Gastroesophageal sphincter (tissue), 4 donors: ENCODE results near the gene KXD1. TPM values are rescaled to one million over a fixed set of nuclear protein-coding genes. Genes with fewer than 3 reads are reported as not detected.
"Not testable (repeated sequence)": the region's sequence is repeated elsewhere in the genome, so short reads cannot be mapped to it uniquely, and the experiment has no call there.

ENCODE experiments used
- ATAC-seq: fragments of 150-250 bp; one replicate; pipeline ENCODE4 v1.9.1; 2016; ENCODE audit warnings: mild to moderate bottlenecking, moderate library complexity
- H3K27ac ChIP-seq, 4 donors: fragments of 200-600 bp; sonication (generic) in 3 of 4; 1 replicate in 3 of 4; 2 replicates in 1 of 4; pipeline ENCODE4 v1.5.1; 2016 to 2019
- H3K27me3 ChIP-seq: fragments of 200-600 bp; sonication (generic); one replicate; pipeline ENCODE4 v1.5.1; 2019
- H3K36me3 ChIP-seq, 2 donors: fragments of 200-600 bp; sonication (generic); one replicate each; pipeline ENCODE4 v1.5.1; 2019; ENCODE audit warnings: control low read depth in 1 of 2
- H3K4me1 ChIP-seq, 3 donors: fragments of 200-600 bp; sonication (generic); 1 replicate in 2 of 3; 2 replicates in 1 of 3; pipeline ENCODE4 v1.5.1; 2016 to 2019; ENCODE audit warnings: control low read depth in 2 of 3
- H3K4me3 ChIP-seq, 2 donors: fragments of 200-600 bp; sonication (generic); one replicate each; pipeline ENCODE4 v1.5.1; 2019; ENCODE audit warnings: mild to moderate bottlenecking in 1 of 2, moderate library complexity in 1 of 2
- H3K9me3 ChIP-seq, 3 donors: fragments of 200-600 bp; sonication (generic); one replicate each; pipeline ENCODE4 v1.5.1; 2017 to 2019; ENCODE audit warnings: control low read depth in 2 of 3
- EP300 ChIP-seq: sonication (generic); formaldehyde crosslinking; IDR thresholded peaks from one replicate; pipeline ENCODE4 v1.6.1; 2017; ENCODE audit warnings: antibody characterized with exemption, mild to moderate bottlenecking
- POLR2A ChIP-seq, 2 donors: fragments of 450-650 bp; IDR thresholded peaks; one replicate each; pipeline ENCODE4 v1.6.1; 2017; ENCODE audit warnings: antibody characterized with exemption in 2 of 2, mild to moderate bottlenecking in 2 of 2, moderate library complexity in 1 of 2
- POLR2AphosphoS5 ChIP-seq: sonication (generic); formaldehyde crosslinking; IDR thresholded peaks from one replicate; pipeline ENCODE4 v1.6.1; 2017; ENCODE audit warnings: antibody characterized with exemption
- WGBS, 2 donors: methylation state at CpG; one replicate each; pipeline ENCODE4 v1.1.5; 2018; ENCODE audit warnings: low coverage in 1 of 2; 5-methylcytosine and 5-hydroxymethylcytosine counted together
- total RNA-seq, 4 donors: library from RNA; depleted of rRNA; stranded (reverse); fragments of >200 nt; gene quantifications; one replicate each; pipeline ENCODE4 v1.1.0, GENCODE V29; 2016
- TF ChIP-seq, protein P1 (sequence below), 4 experiments: fragments of 200-600 bp in 2 of 4; fragments of 450-650 bp in 2 of 4; sonication (generic) in 1 of 4; IDR thresholded peaks; one replicate each; pipeline ENCODE4 v1.5.1; 2017 to 2019; ENCODE audit warnings: antibody characterized with exemption in 4 of 4, mild to moderate bottlenecking in 2 of 4, moderate library complexity in 2 of 4

KXD1 gene
- total RNA-seq, 4 donors from 2014 or later: 130 to 137 (median 135) TPM

DNA sequence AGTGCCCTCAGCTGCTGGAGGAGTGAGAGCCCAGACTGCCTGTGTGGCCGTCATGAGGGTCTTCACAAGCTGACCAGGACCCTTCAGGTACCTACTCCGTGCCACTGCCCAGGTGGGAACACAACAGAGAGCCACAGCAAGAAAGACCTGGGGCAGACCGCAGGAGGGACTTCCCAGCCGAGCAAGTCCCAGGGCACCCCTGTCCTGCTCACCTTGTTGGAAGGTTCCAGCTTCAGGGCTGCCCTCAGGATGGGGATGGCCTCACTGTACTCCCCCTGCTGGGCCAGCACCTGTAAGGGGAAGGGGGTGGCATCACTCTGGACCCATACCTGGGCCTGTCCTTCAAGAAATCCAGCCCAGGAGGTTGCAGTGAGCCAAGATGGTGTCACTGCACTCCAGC lies 24.6 kb upstream of the KXD1 start:
- H3K27ac ChIP-seq: no peak overlapping the region
- H3K36me3 ChIP-seq: peaks cover 0 to 80% of the 10 kb centered on the region in 2 donors
- no peaks in the 10 kb centered on the region for H3K9me3 ChIP-seq
- ATAC-seq: no peak
- peaks cover 0 to 3% (median 0%) of the 10 kb centered on the region in 3 donors for H3K4me1 ChIP-seq
- WGBS, 2 donors: 100% methylated on average over 2 of the region's 4 CpGs; no CpG with 5 or more reads in 1 of the 2 donors
- no peak overlapping the region for H3K4me3 ChIP-seq
- TF ChIP-seq, protein P1, sequence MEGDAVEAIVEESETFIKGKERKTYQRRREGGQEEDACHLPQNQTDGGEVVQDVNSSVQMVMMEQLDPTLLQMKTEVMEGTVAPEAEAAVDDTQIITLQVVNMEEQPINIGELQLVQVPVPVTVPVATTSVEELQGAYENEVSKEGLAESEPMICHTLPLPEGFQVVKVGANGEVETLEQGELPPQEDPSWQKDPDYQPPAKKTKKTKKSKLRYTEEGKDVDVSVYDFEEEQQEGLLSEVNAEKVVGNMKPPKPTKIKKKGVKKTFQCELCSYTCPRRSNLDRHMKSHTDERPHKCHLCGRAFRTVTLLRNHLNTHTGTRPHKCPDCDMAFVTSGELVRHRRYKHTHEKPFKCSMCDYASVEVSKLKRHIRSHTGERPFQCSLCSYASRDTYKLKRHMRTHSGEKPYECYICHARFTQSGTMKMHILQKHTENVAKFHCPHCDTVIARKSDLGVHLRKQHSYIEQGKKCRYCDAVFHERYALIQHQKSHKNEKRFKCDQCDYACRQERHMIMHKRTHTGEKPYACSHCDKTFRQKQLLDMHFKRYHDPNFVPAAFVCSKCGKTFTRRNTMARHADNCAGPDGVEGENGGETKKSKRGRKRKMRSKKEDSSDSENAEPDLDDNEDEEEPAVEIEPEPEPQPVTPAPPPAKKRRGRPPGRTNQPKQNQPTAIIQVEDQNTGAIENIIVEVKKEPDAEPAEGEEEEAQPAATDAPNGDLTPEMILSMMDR (IDR thresholded peaks at IDR 0.05): no peak
- no peak for TF ChIP-seq POLR2AphosphoS5
- no peaks in the 10 kb centered on the region for H3K27me3 ChIP-seq

DNA sequence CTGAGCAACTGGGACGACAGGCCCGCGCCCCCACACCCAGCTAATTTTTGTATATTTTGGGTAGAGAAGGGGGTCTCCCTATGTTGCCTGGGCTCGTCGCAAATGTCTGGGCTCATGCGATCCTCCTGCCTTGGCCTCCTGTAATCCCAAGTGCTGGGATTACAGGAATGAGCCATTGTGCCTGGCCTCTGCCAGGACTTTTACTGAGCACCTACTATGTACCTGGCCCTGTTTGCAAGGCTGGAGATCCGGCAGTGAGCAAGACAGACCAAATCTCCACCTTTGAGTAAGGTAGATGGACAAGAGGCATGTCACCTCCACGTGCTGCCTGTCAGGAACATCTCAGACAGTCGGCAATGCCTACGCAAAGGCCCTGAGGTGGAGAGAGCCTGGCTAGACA lies 21.2 kb upstream of the KXD1 start:
- Histone ChIP-seq H3K36me3 (peaks cover 0 to 98% of the 10 kb centered on the region in 2 donors), H3K4me3 (no peak overlapping the region), H3K4me1 (peaks cover 0 to 6% (median 0%) of the 10 kb centered on the region in 3 donors), H3K27me3 (no peaks in the 10 kb centered on the region), H3K27ac (no peak overlapping the region), H3K9me3 (no peaks in the 10 kb centered on the region)
- TF ChIP-seq POLR2AphosphoS5: no peak
- no peak for TF ChIP-seq EP300
- TF ChIP-seq, protein P1 (IDR thresholded peaks at IDR 0.05): no peak
- TF ChIP-seq POLR2A (IDR thresholded peaks at IDR 0.05): no peak
- 100% methylated on average over 2 of the region's 10 CpGs; no CpG with 5 or more reads in 1 of the 2 donors for whole genome bisulfite sequencing, 2 donors
- no peak for ATAC-seq

DNA sequence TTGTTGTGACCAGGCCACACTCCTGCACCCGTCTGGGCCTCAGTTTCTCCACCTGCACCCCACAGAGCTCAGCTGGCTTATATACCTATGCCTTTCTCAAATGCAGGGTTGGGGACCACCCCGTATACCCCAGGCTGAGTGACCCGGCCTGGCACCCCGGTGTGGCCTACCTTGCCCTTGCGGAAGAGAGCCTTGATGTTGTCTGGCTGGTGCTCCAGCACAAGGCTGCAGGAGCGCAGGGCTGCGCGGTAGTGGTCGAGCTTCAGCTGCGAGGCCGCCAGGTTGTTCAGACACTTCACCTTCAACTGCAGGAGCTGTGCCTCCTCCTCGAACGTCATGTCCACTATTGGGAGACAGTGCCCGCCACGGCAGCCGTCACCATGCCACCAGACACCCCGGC lies 20.2 kb upstream of the KXD1 start:
- Histone ChIP-seq H3K27ac (no peak overlapping the region), H3K4me3 (no peak overlapping the region), H3K9me3 (no peaks in the 10 kb centered on the region), H3K36me3 (peaks cover 0 to 91% of the 10 kb centered on the region in 2 donors), H3K27me3 (no peaks in the 10 kb centered on the region), H3K4me1 (peaks cover 0 to 16% (median 9%) of the 10 kb centered on the region in 3 donors)
- TF ChIP-seq EP300 (no peak), POLR2AphosphoS5 (no peak), POLR2A (IDR thresholded peaks at IDR 0.05) (no peak)
- TF ChIP-seq, protein P1 (IDR thresholded peaks at IDR 0.05): no peak
- WGBS, 2 donors: 50 to 86% methylated on average over 1 to 11 of the region's 17 CpGs
- no peak for ATAC-seq

DNA sequence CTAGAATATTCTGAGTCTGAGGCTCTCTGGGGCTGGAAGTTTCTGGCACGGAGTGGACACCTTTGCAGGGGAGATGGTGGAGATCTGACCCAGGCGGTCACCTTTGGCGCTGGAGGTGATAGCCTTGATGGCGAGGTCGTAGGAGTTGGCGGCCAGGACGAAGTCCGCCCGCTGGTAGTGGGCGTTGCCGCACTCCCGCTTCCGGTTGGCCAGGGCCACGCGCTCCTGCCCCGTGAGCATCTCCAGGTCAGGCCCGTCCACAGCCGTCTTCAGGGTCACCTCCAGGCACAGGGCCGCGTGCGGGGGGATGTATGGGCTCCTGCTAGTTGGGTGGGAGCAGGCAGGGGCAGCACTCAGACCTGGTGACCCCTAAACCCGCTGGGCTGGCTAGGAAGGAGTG lies 19.6 kb upstream of the KXD1 start:
- Histone ChIP-seq H3K36me3 (peaks cover 0 to 84% of the 10 kb centered on the region in 2 donors), H3K9me3 (no peaks in the 10 kb centered on the region), H3K4me1 (peaks cover 0 to 18% (median 10%) of the 10 kb centered on the region in 3 donors), H3K27ac (no peak overlapping the region), H3K27me3 (no peaks in the 10 kb centered on the region), H3K4me3 (no peak overlapping the region)
- TF ChIP-seq EP300 (no peak), POLR2A (IDR thresholded peaks at IDR 0.05) (no peak), POLR2AphosphoS5 (no peak)
- TF ChIP-seq, protein P1 (IDR thresholded peaks at IDR 0.05): no peak
- 100% methylated on average over 1 of the region's 22 CpGs; no CpG with 5 or more reads in 1 of the 2 donors for WGBS, 2 donors
- no peak for ATAC-seq

DNA sequence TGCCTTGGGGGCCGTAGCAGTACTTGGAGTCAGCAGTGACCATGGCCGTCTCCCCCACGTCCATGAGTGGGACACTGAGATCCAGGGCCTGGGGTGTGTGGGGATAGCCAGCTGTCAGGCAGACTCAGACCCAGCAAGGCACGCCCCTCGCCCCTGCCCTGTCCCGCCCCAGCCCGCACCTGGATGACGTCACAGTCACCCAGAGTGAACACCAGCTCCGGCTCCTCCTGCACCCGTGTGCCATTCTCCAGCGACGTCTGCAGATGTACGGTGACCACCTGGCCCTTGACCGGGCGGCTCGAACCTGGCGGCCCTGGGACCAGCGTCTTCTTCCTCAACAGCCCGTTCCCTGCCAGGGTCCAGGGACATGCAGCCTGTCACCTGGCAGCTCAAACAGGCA lies 18.3 kb upstream of the KXD1 start:
- H3K36me3 ChIP-seq: peaks cover 0 to 73% of the 10 kb centered on the region in 2 donors
- H3K9me3 ChIP-seq: no peaks in the 10 kb centered on the region
- WGBS, 2 donors: 97% methylated on average over 7 of the region's 19 CpGs; no CpG with 5 or more reads in 1 of the 2 donors
- no peak overlapping the region for H3K27ac ChIP-seq
- no peak overlapping the region for H3K4me3 ChIP-seq
- TF ChIP-seq POLR2A (IDR thresholded peaks at IDR 0.05) (no peak), EP300 (no peak), POLR2AphosphoS5 (no peak)
- TF ChIP-seq, protein P1 (IDR thresholded peaks at IDR 0.05): no peak
- H3K27me3 ChIP-seq: no peaks in the 10 kb centered on the region
- no peak for ATAC-seq
- peaks cover 0 to 27% (median 13%) of the 10 kb centered on the region in 3 donors for H3K4me1 ChIP-seq

DNA sequence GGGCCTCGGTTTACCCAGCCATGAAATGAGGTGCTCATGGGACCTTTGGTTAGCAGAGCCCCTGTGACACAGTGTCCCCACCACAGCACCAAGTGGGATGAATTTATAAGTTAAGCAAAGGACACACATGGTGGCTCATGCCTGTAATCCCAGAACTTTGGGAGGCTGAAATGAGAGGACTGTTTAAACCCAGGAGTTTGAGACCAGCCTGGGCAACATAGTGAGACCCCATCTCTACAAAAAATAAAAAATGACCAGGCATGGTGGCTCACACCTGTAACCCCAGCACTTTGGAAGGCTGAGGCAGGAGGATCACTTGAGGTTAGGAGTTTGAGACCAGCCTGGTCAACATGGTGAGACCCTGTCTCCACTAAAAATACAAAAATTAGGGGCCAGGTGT lies 17.5 kb upstream of the KXD1 start:
- WGBS, 2 donors: 100% methylated on average over 1 of the region's 1 CpG; no CpG with 5 or more reads in 1 of the 2 donors
- Histone ChIP-seq H3K36me3 (peaks cover 0 to 65% of the 10 kb centered on the region in 2 donors), H3K4me1 (peaks cover 0 to 27% (median 13%) of the 10 kb centered on the region in 3 donors)
- H3K27ac ChIP-seq, H3K27me3 ChIP-seq, ATAC-seq, H3K9me3 ChIP-seq, H3K4me3 ChIP-seq: not testable (repeated sequence)
